Measurements from ENCODE around the gene PDGFRB. TPM values are rescaled to one million over a fixed set of nuclear protein-coding genes. Genes with fewer than 3 reads are reported as not detected.

The PDGFRB gene
- polyA plus RNA-seq, 3 donors, result 0.04 to 0.99 (median 0.20) TPM

DNA sequence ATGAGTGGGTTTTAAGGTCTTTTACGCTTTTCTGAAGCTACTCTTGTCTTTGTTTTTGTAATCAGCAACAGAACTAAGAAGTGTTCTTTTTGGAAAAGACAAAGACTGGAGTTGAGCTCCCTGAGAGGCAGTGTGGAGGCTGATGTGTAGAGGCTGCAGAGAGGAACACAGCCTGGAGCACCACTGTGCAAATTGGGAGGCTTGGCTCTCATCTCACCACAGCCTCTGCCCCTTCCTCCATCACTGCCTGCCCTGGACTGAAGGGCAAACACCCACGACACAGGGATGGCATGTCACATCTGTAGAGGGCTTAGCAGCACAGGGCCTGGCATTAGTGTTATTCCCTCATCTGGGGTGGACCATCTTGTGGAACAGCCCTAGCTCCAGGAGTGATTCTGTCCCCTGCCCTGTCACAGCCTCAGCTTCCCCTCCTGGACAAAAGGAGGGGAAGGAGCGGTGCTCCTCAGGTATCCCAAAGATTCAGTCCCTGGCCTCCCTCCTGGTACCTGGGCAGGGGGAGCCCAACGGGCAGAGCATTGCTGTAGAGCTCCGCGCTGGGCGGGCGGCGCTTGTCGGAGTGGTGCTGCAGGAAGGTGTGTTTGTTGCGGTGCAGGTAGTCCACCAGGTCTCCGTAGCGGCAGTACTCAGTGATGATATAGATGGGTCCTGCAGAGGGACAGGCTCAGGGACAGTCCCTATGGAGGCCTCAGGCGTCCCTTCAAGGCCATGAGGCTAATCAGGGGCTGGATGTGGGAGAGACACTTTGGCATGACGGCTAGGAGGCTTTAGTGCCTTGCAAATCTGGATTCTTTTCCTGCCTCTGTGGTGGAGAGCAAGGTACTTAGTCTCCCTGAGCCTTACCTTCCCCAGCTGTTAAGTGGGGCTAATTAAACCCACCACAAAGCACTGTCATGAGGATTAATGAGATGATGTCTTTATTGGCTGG lies 32.8 kb downstream of the PDGFRB start:
- TF ChIP-seq, protein P1, sequence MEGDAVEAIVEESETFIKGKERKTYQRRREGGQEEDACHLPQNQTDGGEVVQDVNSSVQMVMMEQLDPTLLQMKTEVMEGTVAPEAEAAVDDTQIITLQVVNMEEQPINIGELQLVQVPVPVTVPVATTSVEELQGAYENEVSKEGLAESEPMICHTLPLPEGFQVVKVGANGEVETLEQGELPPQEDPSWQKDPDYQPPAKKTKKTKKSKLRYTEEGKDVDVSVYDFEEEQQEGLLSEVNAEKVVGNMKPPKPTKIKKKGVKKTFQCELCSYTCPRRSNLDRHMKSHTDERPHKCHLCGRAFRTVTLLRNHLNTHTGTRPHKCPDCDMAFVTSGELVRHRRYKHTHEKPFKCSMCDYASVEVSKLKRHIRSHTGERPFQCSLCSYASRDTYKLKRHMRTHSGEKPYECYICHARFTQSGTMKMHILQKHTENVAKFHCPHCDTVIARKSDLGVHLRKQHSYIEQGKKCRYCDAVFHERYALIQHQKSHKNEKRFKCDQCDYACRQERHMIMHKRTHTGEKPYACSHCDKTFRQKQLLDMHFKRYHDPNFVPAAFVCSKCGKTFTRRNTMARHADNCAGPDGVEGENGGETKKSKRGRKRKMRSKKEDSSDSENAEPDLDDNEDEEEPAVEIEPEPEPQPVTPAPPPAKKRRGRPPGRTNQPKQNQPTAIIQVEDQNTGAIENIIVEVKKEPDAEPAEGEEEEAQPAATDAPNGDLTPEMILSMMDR (IDR thresholded peaks at IDR 0.05), result peak; percentile 48
- peaks cover 0 to 4% (median 2%) of the 10 kb centered on the region in 3 donors for H3K27me3 Mint-ChIP-seq (ENCODE audit: low read depth in 3 of 3)
- H3K27ac Mint-ChIP-seq, result peak overlapping the region; percentile 82 to 95 (median 89)
- H3K9me3 Mint-ChIP-seq, result no peaks in the 10 kb centered on the region
- Histone ChIP-seq H4K20me1 (ENCODE audit: insufficient read depth, low read length) (no peaks in the 10 kb centered on the region), H3K79me2 (ENCODE audit: insufficient read depth, low read length) (no peaks in the 10 kb centered on the region), H3K9ac (ENCODE audit: insufficient read depth, low read length, poor library complexity, severe bottlenecking) (peak overlapping the region; percentile 11), H3K9me3 (replicated peaks in 1 of 2; ENCODE audit: control insufficient read depth in 1 of 2, insufficient read depth in 1 of 2, low read length in 2 of 2) (no peaks in the 10 kb centered on the region), H3K27me3 (ENCODE audit: control insufficient read depth in 2 of 2, insufficient read depth in 2 of 2, low read length in 2 of 2) (no peaks in the 10 kb centered on the region), H3K4me2 (replicated peaks; ENCODE audit: extremely low read depth, low read length, poor library complexity, severe bottlenecking) (peak overlapping the region; percentile 45), H3K27ac (ENCODE audit: low read depth in 1 of 2, low read length in 2 of 2) (peak overlapping the region; percentile 86 to 88), H3K4me1 (ENCODE audit: control insufficient read depth in 1 of 2, insufficient read depth in 2 of 2, low read length in 2 of 2) (peaks cover 40 to 44% of the 10 kb centered on the region in 2 donors), H3K4me3 (replicated peaks in 1 of 3; ENCODE audit: low read depth in 2 of 3, low read length in 3 of 3) (peak overlapping the region in 1 of 3 experiments; percentile 29), H2AFZ (ENCODE audit: insufficient read depth, low read depth, low read length, poor library complexity, severe bottlenecking) (peak overlapping the region; percentile 43), H3K36me3 (replicated peaks in 1 of 2; ENCODE audit: control insufficient read depth in 1 of 2, insufficient read depth in 2 of 2, low read length in 2 of 2) (no peaks in the 10 kb centered on the region)
- intact Hi-C loops (cut with micrococcal nuclease), result loop anchor here (5.0 kb wide), 1 partner anchor 36 kb away; the partner anchor contains the start of gene CSF1R (in 2 of the 2)
- peaks cover 48% of the 10 kb centered on the region for H3K4me1 Mint-ChIP-seq
- DNase-seq, result no peak
- 98% methylated on average over 12 of the region's 15 CpGs for WGBS (ENCODE audit: insufficient coverage)
- peak overlapping the region in 1 of 2 donors; percentile 26 for H3K4me3 Mint-ChIP-seq
- H3K36me3 Mint-ChIP-seq, result no peaks in the 10 kb centered on the region

GRCh38 chr5:150122158-150122510 lies 33.5 kb downstream of the PDGFRB start:
- Histone ChIP-seq H4K20me1 (ENCODE audit: insufficient read depth, low read length) (no peaks in the 10 kb centered on the region), H3K79me2 (ENCODE audit: insufficient read depth, low read length) (no peaks in the 10 kb centered on the region), H3K9me3 (replicated peaks in 1 of 2; ENCODE audit: control insufficient read depth in 1 of 2, insufficient read depth in 1 of 2, low read length in 2 of 2) (no peaks in the 10 kb centered on the region), H3K4me1 (ENCODE audit: control insufficient read depth in 1 of 2, insufficient read depth in 2 of 2, low read length in 2 of 2) (peaks cover 40 to 44% of the 10 kb centered on the region in 2 donors), H3K4me2 (replicated peaks; ENCODE audit: extremely low read depth, low read length, poor library complexity, severe bottlenecking) (peak overlapping the region; percentile 21), H3K9ac (ENCODE audit: insufficient read depth, low read length, poor library complexity, severe bottlenecking) (no peak overlapping the region), H3K27ac (ENCODE audit: low read depth in 1 of 2, low read length in 2 of 2) (peak overlapping the region in 1 of 2 donors; percentile 86), H2AFZ (ENCODE audit: insufficient read depth, low read depth, low read length, poor library complexity, severe bottlenecking) (peak overlapping the region; percentile 43), H3K4me3 (replicated peaks in 1 of 3; ENCODE audit: low read depth in 2 of 3, low read length in 3 of 3) (peak overlapping the region in 1 of 3 experiments; percentile 9), H3K27me3 (ENCODE audit: control insufficient read depth in 2 of 2, insufficient read depth in 2 of 2, low read length in 2 of 2) (no peaks in the 10 kb centered on the region), H3K36me3 (replicated peaks in 1 of 2; ENCODE audit: control insufficient read depth in 1 of 2, insufficient read depth in 2 of 2, low read length in 2 of 2) (no peaks in the 10 kb centered on the region)
- TF ChIP-seq, protein P1 (IDR thresholded peaks at IDR 0.05), result peak; percentile 74
- Mint-ChIP-seq H3K9me3 (no peaks in the 10 kb centered on the region), H3K4me1 (peaks cover 48% of the 10 kb centered on the region), H3K27ac (peak overlapping the region; percentile 82 to 95 (median 89)), H3K27me3 (ENCODE audit: low read depth in 3 of 3) (peaks cover 0 to 4% (median 2%) of the 10 kb centered on the region in 3 donors), H3K4me3 (peak overlapping the region in 1 of 2 donors; percentile 68), H3K36me3 (no peaks in the 10 kb centered on the region)
- WGBS (ENCODE audit: insufficient coverage), result 10% methylated on average over 4 of the region's 5 CpGs
- intact Hi-C loops (cut with micrococcal nuclease), result loop anchor here (5.0 kb wide), 1 partner anchor 35 kb away; the partner anchor contains the start of gene CSF1R (in 2 of the 2)
- DNase-seq, result peak; percentile 60 to 83 (median 75)
